Sigmoid colon (tissue), 7 donors: ENCODE data around the gene LRRC1. TPM values are rescaled to one million over a fixed set of nuclear protein-coding genes. Genes with fewer than 3 reads are reported as not detected.

Experiments
- DNase-seq: peaks from one replicate; pipeline ENCODE4 v3.0.0-alpha.2; 2019
- H3K27ac ChIP-seq, 4 donors: fragments of 200-600 bp; sonication (generic); one replicate each; pipeline ENCODE4 v1.5.1; 2016 to 2019; ENCODE audit warnings: mild to moderate bottlenecking in 1 of 4
- H3K27me3 ChIP-seq, 3 donors: fragments of 200-600 bp; sonication (generic); one replicate each; pipeline ENCODE4 v1.5.1; 2019; ENCODE audit warnings: mild to moderate bottlenecking in 1 of 3
- H3K36me3 ChIP-seq, 4 donors: fragments of 200-600 bp; sonication (generic); one replicate each; pipeline ENCODE4 v1.5.1; 2016 to 2019
- H3K4me1 ChIP-seq, 4 donors: fragments of 200-600 bp; sonication (generic); one replicate each; pipeline ENCODE4 v1.5.1; 2017 to 2019
- H3K4me3 ChIP-seq, 4 donors: fragments of 200-600 bp; sonication (generic); one replicate each; pipeline ENCODE4 v1.5.1; 2017 to 2019; ENCODE audit warnings: mild to moderate bottlenecking in 2 of 4, moderate library complexity in 1 of 4
- H3K9me3 ChIP-seq, 4 donors: fragments of 200-600 bp in 3 of 4; sonication (generic) in 3 of 4; one replicate each; pipeline versions ENCODE4 v1.5.1 to v1.6.1; 2013 to 2019
- CTCF ChIP-seq, 4 experiments: fragments of 450-650 bp in 3 of 4; fragments of 200-600 bp in 1 of 4; IDR thresholded peaks; one replicate each; pipeline ENCODE4 v1.5.1; 2016 to 2019; ENCODE audit warnings: antibody characterized with exemption in 4 of 4, mild to moderate bottlenecking in 3 of 4, moderate library complexity in 2 of 4
- EP300 ChIP-seq, 4 donors: sonication (generic); formaldehyde crosslinking; IDR thresholded peaks; one replicate each; pipeline ENCODE4 v1.6.1; 2017; ENCODE audit warnings: antibody characterized with exemption in 4 of 4
- POLR2A ChIP-seq, 2 donors: fragments of 450-650 bp; IDR thresholded peaks; one replicate each; pipeline ENCODE4 v1.6.1; 2016; ENCODE audit warnings: antibody characterized with exemption in 2 of 2, mild to moderate bottlenecking in 2 of 2, moderate library complexity in 2 of 2
- POLR2AphosphoS5 ChIP-seq, 4 donors: sonication (generic); formaldehyde crosslinking; IDR thresholded peaks; one replicate each; pipeline ENCODE4 v1.6.1; 2017; ENCODE audit warnings: antibody characterized with exemption in 4 of 4
- WGBS, 2 donors: extraction: QIAGEN DNeasy Blood & Tissue Kit; methylation state at CpG; one replicate each; pipeline ENCODE4 v1.1.7; 2013; 5-methylcytosine and 5-hydroxymethylcytosine counted together
- intact Hi-C: fragments of 100-400 bp; cut with DNase I; formaldehyde crosslinking; loops from one replicate; pipeline ENCODE4 v1.15.1; 2023
- polyA plus RNA-seq, 3 donors: library from polyadenylated mRNA; stranded (reverse); fragments of 200-250 nt; gene quantifications; one replicate each; pipeline ENCODE4 v1.2.3, GENCODE V29; 2013
- total RNA-seq, 4 donors: library from RNA; depleted of rRNA; stranded (reverse); fragments of >200 nt; gene quantifications; one replicate each; pipeline ENCODE4 v1.1.0, GENCODE V29; 2016
- donor health status: healthy with polysubstance abuse.
- donor health status: Bipolar disorder and iron deficiency.
- donor health status: healthy.

LRRC1 gene
- total and polyA plus RNA-seq, 7 donors = 20.8 to 50.4 (median 29.9) TPM

- Histone ChIP-seq H3K36me3 (no peaks in the 10 kb centered on the region), H3K9me3 (no peaks in the 10 kb centered on the region), H3K27me3 (no peaks in the 10 kb centered on the region), H3K27ac (no peak overlapping the region), H3K4me1 (peaks cover 0 to 46% (median 19%) of the 10 kb centered on the region in 4 donors), H3K4me3 (no peak overlapping the region)
- no peak for DNase-seq
- TF ChIP-seq POLR2A (IDR thresholded peaks at IDR 0.05) (no peak), EP300 (IDR thresholded peaks at IDR 0.05) (no peak), POLR2AphosphoS5 (IDR thresholded peaks at IDR 0.05) (no peak), CTCF (IDR thresholded peaks at IDR 0.05) (no peak)
- intact Hi-C loops = no loop called here
Observed at GRCh38 chr6:53868626-53869025, 73.8 kb downstream of the LRRC1 start.

GRCh38 chr6:53869964-53870363 lies 75.2 kb downstream of the LRRC1 start:
- no peaks in the 10 kb centered on the region for H3K9me3 ChIP-seq
- H3K27ac ChIP-seq = peak overlapping the region in 1 of 4 donors; percentile 11
- H3K36me3 ChIP-seq = no peaks in the 10 kb centered on the region
- peaks cover 0 to 32% (median 6%) of the 10 kb centered on the region in 4 donors for H3K4me1 ChIP-seq
- no peaks in the 10 kb centered on the region for H3K27me3 ChIP-seq
- DNase-seq = no peak
- no peak for TF ChIP-seq POLR2AphosphoS5 (IDR thresholded peaks at IDR 0.05)
- TF ChIP-seq CTCF (IDR thresholded peaks at IDR 0.05) = no peak
- TF ChIP-seq POLR2A (IDR thresholded peaks at IDR 0.05) = no peak
- TF ChIP-seq EP300 (IDR thresholded peaks at IDR 0.05) = no peak
- H3K4me3 ChIP-seq = no peak overlapping the region
- intact Hi-C loops = no loop called here
- 24 to 65% methylated on average over 6 of the region's 6 CpGs for WGBS, 2 donors

GRCh38 chr6:53873922-53874321 lies 79.1 kb downstream of the LRRC1 start:
- H3K27me3 ChIP-seq = no peaks in the 10 kb centered on the region
- WGBS, 2 donors = 94 to 96% methylated on average over 4 of the region's 4 CpGs
- intact Hi-C loops = no loop called here

GRCh38 chr6:53874964-53875363 lies 80.2 kb downstream of the LRRC1 start:
- TF ChIP-seq EP300 (IDR thresholded peaks at IDR 0.05) = no peak
- no peak for TF ChIP-seq POLR2A (IDR thresholded peaks at IDR 0.05)
- TF ChIP-seq POLR2AphosphoS5 (IDR thresholded peaks at IDR 0.05) = no peak
- no peak for TF ChIP-seq CTCF (IDR thresholded peaks at IDR 0.05)
- DNase-seq = no peak
- Histone ChIP-seq H3K9me3 (no peaks in the 10 kb centered on the region), H3K27ac (no peak overlapping the region), H3K4me3 (no peak overlapping the region), H3K36me3 (no peaks in the 10 kb centered on the region), H3K27me3 (no peaks in the 10 kb centered on the region), H3K4me1 (peaks cover 0 to 11% (median 1%) of the 10 kb centered on the region in 4 donors)
- intact Hi-C loops = no loop called here
- WGBS, 2 donors = 96 to 99% methylated on average over 2 of the region's 2 CpGs

More at GRCh38 chr6:53873922-53874321, 79.1 kb downstream of the LRRC1 start:
- no peaks in the 10 kb centered on the region for H3K9me3 ChIP-seq
- peaks cover 0 to 17% (median 3%) of the 10 kb centered on the region in 4 donors for H3K4me1 ChIP-seq
- H3K4me3 ChIP-seq = no peak overlapping the region
- TF ChIP-seq POLR2AphosphoS5 (IDR thresholded peaks at IDR 0.05) = no peak
- no peak for TF ChIP-seq POLR2A (IDR thresholded peaks at IDR 0.05)
- TF ChIP-seq CTCF (IDR thresholded peaks at IDR 0.05) = no peak
- TF ChIP-seq EP300 (IDR thresholded peaks at IDR 0.05) = no peak
- H3K27ac ChIP-seq = no peak overlapping the region
- no peaks in the 10 kb centered on the region for H3K36me3 ChIP-seq
- no peak for DNase-seq

- Histone ChIP-seq H3K4me3 (no peak overlapping the region), H3K9me3 (no peaks in the 10 kb centered on the region), H3K27ac (no peak overlapping the region), H3K27me3 (no peaks in the 10 kb centered on the region), H3K4me1 (no peaks in the 10 kb centered on the region), H3K36me3 (no peaks in the 10 kb centered on the region)
- no peak for DNase-seq
- 74 to 93% methylated on average over 2 of the region's 2 CpGs for WGBS, 2 donors
- intact Hi-C loops = no loop called here
- TF ChIP-seq POLR2A (IDR thresholded peaks at IDR 0.05) = no peak
- TF ChIP-seq CTCF (IDR thresholded peaks at IDR 0.05) = no peak
- TF ChIP-seq EP300 (IDR thresholded peaks at IDR 0.05) = no peak
- TF ChIP-seq POLR2AphosphoS5 (IDR thresholded peaks at IDR 0.05) = no peak
Observed at GRCh38 chr6:53877151-53877550, 82.3 kb downstream of the LRRC1 start.
